Left renal cortex interstitium (tissue), 4 donors: ENCODE results near the gene PRADC1. TPM values are rescaled to one million over a fixed set of nuclear protein-coding genes. Genes with fewer than 3 reads are reported as not detected.
"Not testable (repeated sequence)": the region's sequence is repeated elsewhere in the genome, so short reads cannot be mapped to it uniquely, and the experiment has no call there.

Source experiments
- DNase-seq, 4 donors: peaks; one replicate each; pipeline ENCODE4 v3.0.0-alpha.2; 2013; ENCODE audit warnings: low read depth in 4 of 4, low spot score in 2 of 4, missing footprints in 1 of 4
- polyA plus RNA-seq, 4 donors: library from polyadenylated mRNA; unstranded; fragments of 120-200 nt; gene quantifications; one replicate each; pipeline ENCODE4 v1.2.1, GENCODE V29; 2013; ENCODE audit not compliant: insufficient read length in 4 of 4

The PRADC1 gene
- 10 to 100 TPM; 12.2 to 17.8 (median 14.4) TPM for polyA plus RNA-seq

DNA sequence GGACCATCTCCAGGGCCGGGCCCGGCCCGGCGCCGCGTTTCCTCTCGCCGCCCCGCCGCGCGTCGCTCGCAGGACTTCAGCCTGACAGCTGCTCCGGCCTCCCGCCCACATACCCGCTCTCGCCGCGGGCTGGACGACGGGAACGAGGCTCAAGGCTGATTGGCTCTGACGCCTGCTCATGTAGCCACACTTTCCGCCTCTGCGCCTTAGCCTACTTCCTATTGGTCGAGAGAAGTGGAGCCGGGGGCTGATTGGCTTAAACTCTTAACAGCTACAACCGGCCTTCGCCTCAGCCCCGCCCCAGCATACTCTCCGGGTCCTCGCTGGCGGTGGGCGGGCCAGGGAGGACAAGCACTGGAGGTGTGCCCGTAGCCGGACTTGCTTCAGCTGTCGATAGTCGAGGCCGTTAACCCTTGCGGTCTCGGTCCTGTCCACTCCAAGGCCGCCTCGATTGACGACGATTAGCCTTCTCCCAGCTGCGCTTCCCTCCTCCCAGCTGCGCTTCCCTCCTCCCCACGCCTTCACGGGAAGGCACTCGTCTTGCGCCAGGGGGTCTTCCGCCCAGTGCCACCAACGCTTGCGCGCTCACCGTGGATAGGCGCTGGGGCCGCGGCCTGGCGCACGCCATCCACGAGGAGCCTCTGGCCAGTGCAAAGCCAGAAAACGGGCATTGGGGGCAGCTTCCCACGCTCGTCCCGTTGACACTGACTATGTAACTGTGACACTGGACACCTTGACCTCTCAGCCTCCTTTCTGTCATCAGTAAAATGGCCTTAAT lies at the start of gene PRADC1:
PRADC1 (minus strand) TSS at position 86 of the 778 bp plus-strand sequence; CDS start at position 7, 79 bp downstream.
- DNase-seq = peak; percentile 95 to 100 (median 98)

DNA sequence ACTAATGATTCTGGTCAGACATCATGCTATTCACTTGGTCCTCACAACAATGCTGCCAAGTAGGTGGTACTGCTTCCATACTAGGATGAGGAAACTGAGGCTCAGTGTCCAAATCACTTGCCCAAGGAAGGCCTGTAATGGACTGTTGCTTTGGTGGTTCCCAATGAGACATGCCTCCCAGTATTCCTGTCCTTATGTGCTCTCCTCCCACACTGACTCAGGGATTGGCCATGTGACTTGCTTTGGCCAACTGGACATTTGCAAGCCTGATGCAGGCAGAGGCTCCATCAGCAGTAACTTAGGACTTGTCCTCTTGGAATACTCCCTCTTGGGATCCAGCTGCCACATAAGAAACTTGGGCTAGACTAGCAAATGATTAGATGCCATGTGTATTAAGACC lies 48.2 kb upstream of the PRADC1 start:
- no peak for DNase-seq

DNA sequence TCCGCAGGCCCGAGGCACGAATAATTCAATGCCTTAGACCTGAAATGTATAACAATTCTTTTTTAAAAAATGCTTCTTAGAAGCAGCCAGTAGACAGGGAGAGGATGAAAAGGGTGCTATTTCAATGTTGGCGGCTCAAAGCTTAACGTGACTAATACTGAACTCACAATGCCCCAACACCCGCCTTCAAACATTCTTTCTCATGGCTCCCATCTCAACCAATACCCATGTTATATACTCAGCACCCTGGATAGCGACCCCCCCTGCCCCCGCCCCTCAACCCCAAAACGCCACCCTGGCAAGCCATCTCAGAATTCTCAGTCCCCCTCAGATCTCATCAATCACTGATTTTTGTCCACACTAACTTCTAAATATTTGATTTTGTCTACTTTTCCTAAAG lies 46.8 kb upstream of the PRADC1 start:
- DNase-seq = no peak

DNA sequence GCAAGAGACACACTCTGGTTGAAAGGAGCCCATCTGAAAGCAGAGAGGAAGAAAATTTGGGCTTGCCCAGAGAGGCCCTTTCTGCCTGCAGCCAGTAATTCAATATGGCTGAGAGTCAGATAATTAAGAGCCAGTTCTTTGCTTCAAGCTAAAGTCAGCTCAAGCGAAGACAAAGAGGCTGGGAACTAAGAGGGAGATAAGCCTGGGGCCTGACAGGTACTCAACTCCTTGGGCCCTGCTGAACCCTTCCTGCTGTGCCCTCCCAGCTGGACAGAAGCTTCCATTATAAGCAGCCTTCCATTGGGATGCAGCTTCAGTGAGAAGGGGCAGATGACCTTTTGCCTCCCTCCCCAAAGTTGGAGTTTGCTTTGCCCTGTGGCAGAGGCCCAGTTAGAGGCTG lies 39.2 kb upstream of the PRADC1 start:
- no peak for DNase-seq

DNA sequence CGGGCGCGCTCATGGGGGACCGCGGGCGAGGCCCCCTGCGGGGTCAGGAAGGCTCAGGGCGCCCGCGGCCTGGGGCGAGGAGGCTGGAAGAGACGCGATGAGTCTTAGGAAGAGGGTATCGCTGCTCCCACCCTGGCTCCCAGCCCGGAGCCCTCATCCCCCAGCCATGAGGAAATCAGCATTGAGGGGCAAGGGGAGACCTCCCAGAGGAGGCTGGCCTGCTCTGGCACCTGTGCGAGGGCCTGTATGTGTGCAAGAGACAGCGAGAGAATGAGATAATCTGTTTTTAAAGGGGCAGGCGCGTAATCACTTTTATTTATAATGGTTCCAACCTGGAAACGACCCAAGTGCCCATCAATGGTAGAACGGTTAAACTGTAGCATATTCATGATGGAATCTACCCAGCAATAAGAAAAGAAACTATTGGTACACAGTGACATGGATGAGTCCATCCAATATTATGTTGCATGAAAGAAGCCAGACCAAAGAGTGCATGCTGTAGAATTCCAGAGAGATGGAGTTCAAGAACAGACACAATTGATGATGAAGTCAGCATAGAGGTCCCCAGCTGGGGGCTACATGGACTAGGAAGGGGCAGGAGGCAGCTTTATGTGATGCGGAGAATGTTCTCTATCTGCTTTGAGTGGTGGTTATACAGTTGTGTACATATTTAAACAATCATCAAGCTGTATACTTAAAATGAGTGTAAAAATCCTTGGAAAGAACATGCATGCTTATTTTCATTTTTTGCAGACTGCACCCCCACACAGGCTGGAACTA lies 36.8 kb upstream of the PRADC1 start:
- DNase-seq = no peak

DNA sequence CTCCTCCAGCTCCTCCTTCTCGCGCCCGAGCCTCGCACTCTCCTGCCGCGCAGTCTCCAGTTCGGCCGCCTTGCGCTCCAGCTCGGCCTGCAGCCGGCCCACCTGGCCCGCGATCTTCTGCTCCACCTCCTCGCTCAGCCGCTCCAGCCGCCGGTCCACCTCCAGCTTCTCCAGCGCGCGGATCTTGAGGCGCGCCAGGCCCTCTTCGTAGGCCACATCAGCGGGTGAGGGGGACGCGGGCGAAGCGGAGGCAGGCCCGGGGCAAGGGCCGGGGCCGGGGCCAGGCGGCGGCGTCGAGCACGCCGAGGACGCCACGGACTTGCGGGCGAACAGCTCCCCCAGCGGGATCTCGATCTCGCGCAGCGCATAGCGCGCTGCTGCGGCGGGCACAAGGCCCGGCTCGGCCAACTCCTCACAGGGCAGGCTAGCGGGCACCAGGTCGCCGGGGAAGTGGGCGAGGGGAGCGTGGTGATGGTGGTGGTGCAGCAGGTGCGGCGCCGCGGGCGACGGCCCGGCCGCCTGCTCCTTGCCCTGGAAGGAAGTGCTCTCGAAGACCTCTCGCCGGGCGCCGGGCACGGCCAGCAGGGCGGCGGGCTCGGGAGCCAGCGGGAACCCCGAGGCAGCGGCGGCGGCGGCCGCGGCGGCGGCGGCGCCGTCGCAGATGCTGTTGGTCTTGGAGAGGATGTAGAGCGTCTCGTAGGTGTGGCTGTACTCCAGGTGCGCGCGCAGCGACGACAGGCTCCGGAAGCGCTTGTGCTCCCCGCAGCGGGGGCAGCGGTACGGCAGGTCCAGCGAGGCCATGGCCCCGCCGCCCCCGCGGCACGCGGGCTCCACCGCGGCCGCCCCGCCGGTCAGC lies 36.0 kb upstream of the PRADC1 start:
- DNase-seq = no peak

DNA sequence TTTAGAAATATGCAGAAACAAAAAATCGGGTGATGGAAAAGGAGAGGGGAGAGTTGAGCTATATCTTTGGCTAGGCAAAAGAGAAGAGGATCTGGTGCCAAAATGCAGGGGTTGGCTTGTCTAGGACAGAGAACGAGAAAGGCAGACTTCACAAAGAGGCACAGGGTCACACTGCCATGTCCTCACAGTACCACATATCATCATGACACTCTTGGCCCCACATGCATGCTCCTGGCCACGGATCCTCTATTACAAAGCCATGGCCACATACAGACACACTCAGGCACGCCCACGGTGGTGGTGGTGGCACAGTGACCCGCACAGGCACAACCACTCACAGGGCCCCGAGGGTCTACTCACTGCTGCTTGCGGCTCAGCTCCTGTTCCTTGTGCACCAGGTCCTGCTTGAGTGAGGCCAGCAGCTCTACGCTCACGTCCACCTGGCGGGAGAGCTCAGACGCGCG lies 35.4 kb upstream of the PRADC1 start:
- DNase-seq = no peak

DNA sequence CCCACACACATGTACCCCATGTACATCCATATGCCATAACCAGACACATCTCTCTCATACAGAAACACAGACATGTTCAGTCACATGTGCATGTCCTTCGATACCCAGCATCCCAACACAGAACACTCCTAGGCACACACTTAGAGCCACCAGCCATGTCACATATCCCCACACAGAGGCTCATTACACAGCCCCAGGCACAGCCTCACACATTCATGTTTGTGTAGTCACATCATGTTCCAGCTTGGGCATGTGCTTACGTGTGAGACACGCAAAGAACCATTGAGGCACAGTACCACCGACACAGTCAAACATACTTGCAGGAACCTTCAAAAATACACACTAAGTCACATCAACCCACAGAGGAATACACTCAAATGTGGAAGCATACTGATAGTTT lies 34.0 kb upstream of the PRADC1 start:
- DNase-seq = no peak

DNA sequence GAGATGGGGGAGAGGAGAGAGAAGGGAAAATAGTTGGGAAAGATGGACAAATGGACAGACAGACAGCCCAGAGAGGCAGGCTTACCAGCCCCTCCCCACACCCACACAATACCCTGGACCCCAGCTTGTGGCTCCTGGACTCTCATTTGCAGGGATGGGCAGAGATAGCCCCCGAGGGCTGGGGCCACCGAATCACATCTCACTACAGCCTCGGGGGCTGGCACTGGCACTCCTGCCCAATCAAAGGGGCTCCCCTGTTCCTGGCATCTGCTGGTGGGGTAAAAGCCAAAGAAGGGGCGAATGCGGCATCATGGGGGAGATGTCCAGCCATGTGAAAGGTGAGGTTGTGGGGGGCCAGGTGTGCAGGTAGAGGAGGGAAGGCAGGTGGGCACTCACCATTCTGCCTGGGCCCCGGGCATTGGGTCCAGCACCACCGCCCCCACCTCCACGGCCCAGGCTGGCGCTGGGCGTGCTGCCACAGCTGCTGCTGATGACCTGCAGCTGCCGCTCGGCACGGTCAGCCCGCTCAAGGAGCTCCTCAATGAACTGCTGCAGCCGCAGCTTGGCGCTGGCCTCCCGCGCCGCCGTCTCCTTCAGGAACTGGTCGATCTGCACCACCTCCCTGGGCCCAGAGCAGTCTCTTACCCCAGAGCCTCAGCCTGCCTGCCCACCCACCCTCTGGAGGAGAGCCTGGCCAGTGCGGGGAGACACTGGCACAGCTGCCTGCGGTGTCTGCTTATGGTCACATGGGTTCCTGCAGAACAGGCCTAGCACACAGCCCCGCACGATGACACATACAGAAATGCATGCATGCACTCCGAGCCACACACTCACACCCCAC lies 33.2 kb upstream of the PRADC1 start:
- DNase-seq = no peak

DNA sequence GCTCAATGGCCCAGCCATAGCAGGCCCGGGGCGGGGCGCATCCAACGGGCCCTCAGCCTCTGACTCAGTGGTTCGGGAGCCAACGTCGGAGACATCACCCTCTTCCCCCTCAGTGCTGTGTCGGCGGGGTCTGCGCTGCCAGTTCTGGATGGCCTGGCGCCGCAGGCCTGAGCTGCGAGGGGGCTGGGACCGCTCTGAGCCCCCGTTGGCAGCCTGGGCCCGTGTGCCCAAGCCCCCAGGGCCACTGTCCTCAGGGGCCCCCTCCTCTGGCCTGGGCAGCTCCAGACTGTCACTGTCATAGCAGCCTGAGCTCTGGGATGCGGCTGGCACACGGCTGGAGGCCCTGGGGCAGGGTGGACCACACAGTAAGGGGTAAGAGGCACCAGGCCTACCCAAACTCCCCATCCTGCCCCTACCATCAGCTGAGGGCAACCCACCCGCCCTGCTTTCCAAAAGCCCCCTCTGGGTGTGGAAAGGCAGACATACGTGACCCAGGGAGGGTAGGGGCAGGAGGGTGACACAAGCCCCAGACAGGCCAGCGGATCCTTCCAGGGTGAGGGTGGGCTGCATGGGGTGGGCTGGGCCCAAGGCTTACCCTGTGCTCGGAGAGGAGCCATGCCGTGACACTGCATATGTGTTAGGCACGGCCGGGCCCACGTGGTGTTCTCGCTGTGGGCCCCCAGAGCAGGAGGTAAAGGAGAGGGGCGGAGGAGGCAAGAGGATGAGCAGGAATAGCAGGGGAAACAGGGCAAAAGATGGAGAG lies 32.4 kb upstream of the PRADC1 start:
- no peak for DNase-seq

DNA sequence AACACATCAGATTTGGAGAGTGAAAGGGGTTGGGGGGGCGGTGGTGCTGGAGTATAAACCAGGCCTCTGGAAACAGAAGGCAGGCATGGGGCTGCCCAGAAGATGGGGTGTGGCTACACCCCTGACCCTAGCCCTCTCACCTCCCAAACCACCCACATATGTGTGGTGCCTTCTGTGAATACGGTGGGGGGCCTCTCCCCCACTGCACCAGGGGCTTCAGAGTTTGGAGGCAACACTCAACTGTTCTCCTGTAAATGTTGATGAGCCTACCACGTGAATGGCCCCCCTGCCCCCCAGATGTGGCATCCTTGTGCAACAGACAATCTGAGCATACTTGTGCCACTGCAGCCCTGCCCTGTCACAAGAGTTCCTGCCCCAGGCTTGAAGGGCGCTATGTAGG lies 31.7 kb upstream of the PRADC1 start:
- no peak for DNase-seq

DNA sequence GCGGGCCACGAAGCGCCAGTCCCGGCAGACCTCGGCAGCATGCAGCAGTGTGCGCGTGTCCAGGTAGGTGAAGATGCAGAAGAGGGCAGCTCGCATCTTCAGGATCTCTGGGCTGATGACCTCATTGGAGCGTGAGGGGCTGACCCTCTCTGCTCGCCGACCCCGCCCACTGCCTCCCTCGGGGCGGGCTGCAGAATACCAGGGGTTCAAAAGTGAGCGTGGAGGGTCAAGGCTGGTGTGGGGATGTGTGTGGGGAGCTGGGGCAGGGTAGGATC lies 31.2 kb upstream of the PRADC1 start:
- DNase-seq = no peak

DNA sequence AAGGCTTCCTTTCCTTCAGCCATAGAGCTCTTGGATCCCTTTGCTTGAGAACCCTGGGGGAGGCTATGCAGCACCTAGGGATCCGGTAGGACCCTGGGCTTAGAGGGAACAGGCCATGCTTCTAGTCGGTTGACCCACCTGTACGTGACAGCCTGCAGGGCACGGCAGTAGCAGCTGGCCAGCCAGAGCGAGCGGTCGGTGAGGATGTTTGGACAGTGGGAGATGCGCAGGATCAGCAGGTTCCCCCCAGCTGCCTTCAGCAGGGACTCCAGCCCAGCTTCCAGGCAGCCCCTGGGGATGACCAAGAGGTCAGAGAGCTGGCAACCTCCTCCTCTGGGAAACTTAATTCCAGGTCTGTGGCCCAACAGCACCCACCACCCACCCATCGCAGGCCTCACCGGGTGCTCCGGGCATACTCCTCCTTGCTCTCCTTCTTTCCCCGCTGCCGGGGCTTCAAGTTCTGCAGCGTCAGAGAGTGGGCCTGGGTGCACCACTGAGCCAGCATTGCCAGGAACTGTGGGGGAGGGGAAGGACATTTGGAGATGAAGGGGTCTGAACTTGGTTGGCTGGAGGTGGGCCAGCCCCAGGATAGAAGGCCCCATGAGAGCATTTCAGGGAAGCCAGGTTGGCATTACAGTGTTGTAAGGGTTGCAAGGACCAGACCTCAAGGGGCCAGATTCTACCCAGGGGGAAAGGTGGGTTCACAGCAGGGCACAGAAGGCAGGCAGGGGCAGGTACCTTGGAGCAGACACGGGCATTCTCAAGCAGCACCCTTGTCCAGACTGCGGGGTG lies 30.7 kb upstream of the PRADC1 start:
- no peak for DNase-seq

DNA sequence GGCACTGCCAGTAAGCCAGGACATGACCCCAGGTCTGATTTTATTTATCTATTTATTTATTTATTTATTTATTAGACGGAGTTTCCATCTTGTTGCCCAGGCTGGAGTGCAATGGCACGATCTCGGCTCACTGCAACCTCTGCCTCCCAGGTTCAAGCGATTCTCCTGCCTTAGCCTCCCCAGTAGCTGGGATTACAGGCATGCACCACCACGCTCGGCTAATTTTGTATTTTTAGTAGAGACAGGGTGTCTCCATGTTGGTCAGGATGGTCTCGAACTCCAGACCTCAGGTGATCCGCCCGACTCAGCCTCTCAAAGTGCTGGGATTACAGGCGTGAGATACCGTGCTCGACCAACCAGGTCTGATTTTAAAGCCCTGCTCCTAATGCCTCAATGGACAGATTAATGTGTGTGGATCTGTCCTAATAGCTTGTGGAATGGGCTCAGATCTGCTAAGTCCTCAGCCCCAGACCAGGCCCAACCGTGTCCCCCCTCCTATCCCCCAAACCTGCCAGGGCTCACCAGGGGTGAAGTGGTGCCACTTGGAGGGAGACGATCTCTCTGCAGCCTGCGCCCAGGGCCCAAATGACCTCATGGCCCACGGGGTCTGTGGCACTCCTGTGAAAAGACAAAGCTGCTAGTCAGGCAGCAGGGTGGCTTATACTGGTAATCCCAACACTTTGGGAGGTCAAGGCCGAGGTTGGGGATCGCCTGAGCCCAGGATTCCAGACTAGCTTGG lies 29.8 kb upstream of the PRADC1 start:
- DNase-seq = not testable (repeated sequence)

DNA sequence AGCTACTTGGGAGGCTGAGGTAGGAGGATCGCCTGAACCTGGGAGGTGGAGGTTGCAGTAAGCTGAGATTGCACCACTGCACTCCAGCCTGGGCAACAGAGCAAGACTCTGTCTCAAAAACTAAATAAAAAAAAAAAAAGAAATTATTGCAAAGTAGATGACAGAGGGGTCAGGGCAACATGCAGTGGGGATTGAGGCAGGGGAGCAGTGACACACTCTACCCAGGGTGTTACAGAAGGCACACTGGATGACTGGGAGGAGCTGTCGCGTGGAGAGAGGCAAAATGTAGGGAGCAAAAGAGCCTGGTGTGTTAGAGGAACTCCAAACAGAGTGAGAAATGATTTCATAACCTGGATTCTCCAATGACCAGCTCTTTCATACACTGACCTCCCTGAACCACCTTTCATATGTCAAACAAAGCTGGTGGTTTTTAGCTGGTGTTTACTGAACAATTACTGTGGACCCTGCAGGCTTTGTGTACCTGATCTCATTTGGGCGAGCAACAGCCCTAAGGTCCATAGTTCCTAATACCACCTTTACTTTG lies 29.1 kb upstream of the PRADC1 start:
- no peak for DNase-seq

DNA sequence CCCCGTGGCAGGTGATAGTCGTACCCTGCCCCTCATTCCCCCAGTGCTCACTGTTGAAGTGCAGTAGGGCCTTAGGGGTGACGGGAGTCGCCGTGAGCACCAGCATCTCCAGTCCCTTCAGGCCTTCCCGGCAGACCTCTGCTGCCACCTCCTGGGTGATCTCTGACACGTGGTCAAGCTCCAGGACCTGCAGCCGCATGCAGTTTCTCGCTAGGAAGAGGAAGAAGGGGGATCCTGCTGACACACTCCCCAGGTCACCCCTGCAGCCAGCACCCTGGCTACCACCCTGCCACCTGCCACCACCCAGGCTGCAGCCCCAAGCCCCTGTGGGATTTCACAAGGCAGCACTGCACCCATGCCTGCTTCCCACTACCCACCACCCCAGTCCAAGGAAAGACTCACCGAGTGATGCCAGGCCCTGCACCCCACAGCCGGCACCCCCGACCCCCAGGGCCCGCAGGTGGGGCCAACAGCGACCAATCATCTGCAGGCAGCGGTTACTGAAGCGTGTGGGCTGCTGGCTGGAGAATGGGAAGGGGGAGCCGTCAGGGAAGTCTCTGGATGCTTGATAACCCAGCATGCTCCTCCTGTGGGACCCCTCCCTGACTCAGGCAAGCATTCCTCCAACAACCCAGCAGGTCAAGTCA lies 27.4 kb upstream of the PRADC1 start:
- no peak for DNase-seq

DNA sequence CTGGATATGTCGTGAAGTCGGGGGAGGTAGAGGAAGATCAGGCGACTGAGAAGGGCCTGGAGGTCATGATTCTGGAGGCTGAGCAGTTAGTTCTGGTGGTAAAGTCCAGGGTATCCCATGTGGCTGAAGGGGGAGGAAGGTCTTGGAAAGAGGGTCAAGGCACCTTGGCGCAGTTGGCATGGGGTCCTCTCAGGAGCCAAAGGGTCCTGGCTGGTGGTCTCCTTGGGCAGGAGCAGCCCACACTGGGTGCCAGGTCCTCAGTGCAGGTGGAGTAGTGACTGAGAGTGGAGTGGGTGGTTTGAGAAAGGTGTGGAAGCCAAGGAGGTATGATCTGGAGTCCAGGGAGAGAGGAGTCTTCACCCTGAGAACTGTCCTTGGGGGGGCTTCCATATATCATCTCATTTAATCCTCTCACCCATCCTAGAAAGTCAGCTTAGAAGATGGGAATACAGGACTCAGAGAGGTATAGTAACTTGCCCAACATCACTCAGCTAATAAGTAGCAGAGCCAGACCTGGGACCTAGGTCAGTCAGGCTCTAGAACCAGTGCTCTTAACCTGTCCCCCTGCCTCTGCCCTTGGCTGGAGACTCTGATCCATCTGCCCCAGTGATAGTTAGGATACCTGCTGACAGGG lies 26.8 kb upstream of the PRADC1 start:
- no peak for DNase-seq
